ENCODE data around the gene HS1BP3. TPM values are rescaled to one million over a fixed set of nuclear protein-coding genes. Genes with fewer than 3 reads are reported as not detected.

HS1BP3 gene
- polyA plus RNA-seq, 1 experiment = 14.2 TPM

GRCh38 chr2:20648206-20648605 lies 2.7 kb downstream of the HS1BP3 start:
- Histone ChIP-seq H3K4me3 (ENCODE audit: low read depth, low read length) (no peak overlapping the region), H3K27ac (ENCODE audit: low read depth, low read length) (no peak overlapping the region), H3K27me3 (ENCODE audit: control insufficient read depth, insufficient read depth, low read length) (no peaks in the 10 kb centered on the region), H3K9me3 (ENCODE audit: control insufficient read depth, insufficient read depth, low read length) (no peaks in the 10 kb centered on the region)
- ChIA-PET POLR2A (interaction anchor here (3.4 kb wide), 1 partner anchor 201 kb away, joined by 15 read pairs; the partner anchor contains the start of gene RHOB), CTCF (interaction anchor here (1.1 to 6.4 kb wide), 5 partner anchors 30 to 269 kb away, joined by 3 to 40 read pairs (median 6); no protein-coding TSS in a partner anchor)
- DNase-seq (ENCODE audit: low read depth, low spot score) = no peak
- TF ChIP-seq, protein P1, sequence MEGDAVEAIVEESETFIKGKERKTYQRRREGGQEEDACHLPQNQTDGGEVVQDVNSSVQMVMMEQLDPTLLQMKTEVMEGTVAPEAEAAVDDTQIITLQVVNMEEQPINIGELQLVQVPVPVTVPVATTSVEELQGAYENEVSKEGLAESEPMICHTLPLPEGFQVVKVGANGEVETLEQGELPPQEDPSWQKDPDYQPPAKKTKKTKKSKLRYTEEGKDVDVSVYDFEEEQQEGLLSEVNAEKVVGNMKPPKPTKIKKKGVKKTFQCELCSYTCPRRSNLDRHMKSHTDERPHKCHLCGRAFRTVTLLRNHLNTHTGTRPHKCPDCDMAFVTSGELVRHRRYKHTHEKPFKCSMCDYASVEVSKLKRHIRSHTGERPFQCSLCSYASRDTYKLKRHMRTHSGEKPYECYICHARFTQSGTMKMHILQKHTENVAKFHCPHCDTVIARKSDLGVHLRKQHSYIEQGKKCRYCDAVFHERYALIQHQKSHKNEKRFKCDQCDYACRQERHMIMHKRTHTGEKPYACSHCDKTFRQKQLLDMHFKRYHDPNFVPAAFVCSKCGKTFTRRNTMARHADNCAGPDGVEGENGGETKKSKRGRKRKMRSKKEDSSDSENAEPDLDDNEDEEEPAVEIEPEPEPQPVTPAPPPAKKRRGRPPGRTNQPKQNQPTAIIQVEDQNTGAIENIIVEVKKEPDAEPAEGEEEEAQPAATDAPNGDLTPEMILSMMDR (IDR thresholded peaks at IDR 0.05; ENCODE audit: low read depth, low read length) = no peak

- Histone ChIP-seq H3K9me3 (ENCODE audit: control insufficient read depth, insufficient read depth, low read length) (no peaks in the 10 kb centered on the region), H3K4me3 (ENCODE audit: low read depth, low read length) (no peak overlapping the region), H3K27me3 (ENCODE audit: control insufficient read depth, insufficient read depth, low read length) (no peaks in the 10 kb centered on the region), H3K27ac (ENCODE audit: low read depth, low read length) (no peak overlapping the region)
- CTCF ChIA-PET = interaction anchor here (1.1 to 6.4 kb wide), 4 partner anchors 30 to 269 kb away, joined by 3 to 40 read pairs (median 5); no protein-coding TSS in a partner anchor
- no peak for DNase-seq (ENCODE audit: low read depth, low spot score)
- TF ChIP-seq, protein P1 (IDR thresholded peaks at IDR 0.05; ENCODE audit: low read depth, low read length) = no peak
- POLR2A ChIA-PET = interaction anchor here (3.4 kb wide), 1 partner anchor 201 kb away, joined by 15 read pairs; the partner anchor contains the start of gene RHOB
Measured at GRCh38 chr2:20647738-20648137, 3.2 kb downstream of the HS1BP3 start.

DNA sequence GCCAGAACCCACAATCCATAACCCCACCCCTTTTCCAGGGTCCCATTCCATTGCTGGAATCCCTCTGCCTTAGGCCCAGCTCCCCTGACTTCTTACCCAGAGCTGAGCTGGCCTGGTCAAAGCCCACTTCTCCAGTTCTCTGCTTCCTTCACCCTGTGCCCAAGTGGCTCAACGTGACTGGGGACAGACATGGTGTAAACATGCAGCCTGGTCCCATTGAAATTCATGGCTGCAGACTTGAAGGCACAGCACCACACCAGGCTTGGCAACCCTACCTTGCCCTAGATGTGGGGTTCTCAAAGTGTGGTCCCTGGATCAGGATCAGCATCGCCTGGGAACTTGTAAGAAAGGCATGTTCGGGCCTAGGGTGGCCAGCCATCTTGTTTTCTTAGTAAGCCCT lies 3.7 kb downstream of the HS1BP3 start:
- POLR2A ChIA-PET = interaction anchor here (3.4 kb wide), 1 partner anchor 200 kb away, joined by 15 read pairs; the partner anchor contains the start of gene RHOB
- Histone ChIP-seq H3K9me3 (ENCODE audit: control insufficient read depth, insufficient read depth, low read length) (no peaks in the 10 kb centered on the region), H3K27ac (ENCODE audit: low read depth, low read length) (no peak overlapping the region), H3K4me3 (ENCODE audit: low read depth, low read length) (no peak overlapping the region), H3K27me3 (ENCODE audit: control insufficient read depth, insufficient read depth, low read length) (no peaks in the 10 kb centered on the region)
- DNase-seq (ENCODE audit: low read depth, low spot score) = no peak
- CTCF ChIA-PET = interaction anchor here (2.2 to 6.4 kb wide), 2 partner anchors 29 to 236 kb away, joined by 6 to 40 read pairs; no protein-coding TSS in a partner anchor
- TF ChIP-seq, protein P1 (IDR thresholded peaks at IDR 0.05; ENCODE audit: low read depth, low read length) = no peak

DNA sequence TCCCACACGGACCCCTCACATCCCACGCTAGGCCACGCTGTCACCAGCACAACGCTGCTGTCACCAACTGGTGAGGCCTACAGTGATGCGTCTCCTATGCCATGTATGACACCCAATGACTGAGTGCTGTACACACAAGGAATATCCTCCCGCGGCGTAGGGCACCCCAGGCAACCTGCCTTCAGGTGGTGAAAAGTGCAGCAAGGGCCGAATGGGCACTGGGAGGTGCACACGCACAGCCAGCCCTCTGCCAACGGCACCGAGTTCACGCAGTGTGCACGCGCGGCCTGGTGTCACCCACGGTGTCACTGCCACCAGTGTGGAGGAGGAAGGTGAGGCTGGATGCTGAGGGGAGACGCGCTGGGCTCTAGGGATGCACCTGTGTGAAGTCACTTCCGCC lies 4.5 kb downstream of the HS1BP3 start:
- Histone ChIP-seq H3K9me3 (ENCODE audit: control insufficient read depth, insufficient read depth, low read length) (no peaks in the 10 kb centered on the region), H3K27ac (ENCODE audit: low read depth, low read length) (no peak overlapping the region), H3K4me3 (ENCODE audit: low read depth, low read length) (no peak overlapping the region), H3K27me3 (ENCODE audit: control insufficient read depth, insufficient read depth, low read length) (no peaks in the 10 kb centered on the region)
- ChIA-PET CTCF (interaction anchor here (6.4 kb wide), 1 partner anchor 236 kb away, joined by 40 read pairs; no protein-coding TSS in a partner anchor), POLR2A (interaction anchor here (3.4 kb wide), 1 partner anchor 199 kb away, joined by 15 read pairs; the partner anchor contains the start of gene RHOB)
- DNase-seq (ENCODE audit: low read depth, low spot score) = no peak
- TF ChIP-seq, protein P1 (IDR thresholded peaks at IDR 0.05; ENCODE audit: low read depth, low read length) = no peak

GRCh38 chr2:20645761-20646160 lies 5.1 kb downstream of the HS1BP3 start:
- ChIA-PET CTCF (no interaction called here), POLR2A (no interaction called here)
- DNase-seq (ENCODE audit: low read depth, low spot score) = no peak
- Histone ChIP-seq H3K27ac (ENCODE audit: low read depth, low read length) (no peak overlapping the region), H3K4me3 (ENCODE audit: low read depth, low read length) (no peak overlapping the region), H3K27me3 (ENCODE audit: control insufficient read depth, insufficient read depth, low read length) (no peaks in the 10 kb centered on the region), H3K9me3 (ENCODE audit: control insufficient read depth, insufficient read depth, low read length) (no peaks in the 10 kb centered on the region)
- TF ChIP-seq, protein P1 (IDR thresholded peaks at IDR 0.05; ENCODE audit: low read depth, low read length) = no peak
